Measurements from ENCODE around the gene KHSRP. TPM values are rescaled to one million over a fixed set of nuclear protein-coding genes. Genes with fewer than 3 reads are reported as not detected.

KHSRP gene
- total RNA-seq, 1 donor = 65.9 TPM

DNA sequence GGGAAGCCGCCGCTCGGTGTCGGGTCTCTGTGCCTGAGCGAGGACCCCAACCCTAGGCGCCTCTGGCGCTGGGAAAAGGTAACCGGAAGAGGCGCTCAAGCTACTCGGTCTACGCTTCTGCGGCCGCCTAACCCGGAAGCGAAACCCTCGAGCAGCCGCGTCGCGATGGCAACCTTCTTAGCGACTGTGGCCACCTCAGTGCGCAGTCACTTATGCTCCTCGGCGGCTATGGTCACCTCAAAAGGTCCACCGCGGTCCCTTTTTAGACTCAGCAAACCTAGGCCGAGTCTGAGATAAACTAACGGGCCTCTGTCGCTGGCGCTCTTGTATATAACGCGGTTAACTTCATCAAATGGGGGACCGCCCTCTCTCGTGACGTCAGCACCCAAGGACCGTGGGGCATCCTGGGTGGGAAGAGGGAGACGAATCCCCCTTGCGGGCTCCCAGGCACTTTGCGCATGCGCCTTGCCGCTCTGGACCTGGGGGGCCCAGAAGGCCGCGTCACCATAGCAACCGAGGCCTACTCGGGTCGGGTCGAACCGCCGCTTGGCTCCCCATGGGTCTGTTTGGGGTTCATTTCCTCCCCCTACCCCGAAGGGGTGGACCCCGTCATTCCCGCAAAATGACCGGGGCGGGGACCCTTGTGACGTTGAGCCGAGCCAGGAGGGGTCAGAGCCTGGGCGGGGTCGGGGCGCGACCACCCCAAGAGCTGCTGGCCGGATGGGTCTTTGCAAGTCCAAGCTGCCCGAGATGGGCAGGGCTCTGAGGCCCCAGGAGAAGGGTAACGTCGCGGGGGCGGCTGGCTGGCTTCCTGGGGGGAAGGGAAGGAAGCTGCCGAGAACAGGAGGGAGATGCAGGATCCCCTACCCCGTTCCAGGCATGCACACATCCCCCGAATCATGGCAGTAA, 31.3 kb downstream of the KHSRP start, which contains the start of gene GTF2F1:
Gene GTF2F1 (minus strand): TSS at position 91 of the 909 bp plus-strand sequence. CDS start 169 bp downstream, outside the sequence.
- peaks cover 19% of the 10 kb centered on the region for H3K4me1 ChIP-seq (ENCODE audit: insufficient read depth, low read length)
- H3K9me3 ChIP-seq (ENCODE audit: low read depth, low read length) = no peaks in the 10 kb centered on the region
- no peaks in the 10 kb centered on the region for H3K27me3 ChIP-seq (ENCODE audit: insufficient read depth, low read length)
- H3K4me3 ChIP-seq (ENCODE audit: low read length) = peak within 1 kb of the TSS; percentile 88

DNA sequence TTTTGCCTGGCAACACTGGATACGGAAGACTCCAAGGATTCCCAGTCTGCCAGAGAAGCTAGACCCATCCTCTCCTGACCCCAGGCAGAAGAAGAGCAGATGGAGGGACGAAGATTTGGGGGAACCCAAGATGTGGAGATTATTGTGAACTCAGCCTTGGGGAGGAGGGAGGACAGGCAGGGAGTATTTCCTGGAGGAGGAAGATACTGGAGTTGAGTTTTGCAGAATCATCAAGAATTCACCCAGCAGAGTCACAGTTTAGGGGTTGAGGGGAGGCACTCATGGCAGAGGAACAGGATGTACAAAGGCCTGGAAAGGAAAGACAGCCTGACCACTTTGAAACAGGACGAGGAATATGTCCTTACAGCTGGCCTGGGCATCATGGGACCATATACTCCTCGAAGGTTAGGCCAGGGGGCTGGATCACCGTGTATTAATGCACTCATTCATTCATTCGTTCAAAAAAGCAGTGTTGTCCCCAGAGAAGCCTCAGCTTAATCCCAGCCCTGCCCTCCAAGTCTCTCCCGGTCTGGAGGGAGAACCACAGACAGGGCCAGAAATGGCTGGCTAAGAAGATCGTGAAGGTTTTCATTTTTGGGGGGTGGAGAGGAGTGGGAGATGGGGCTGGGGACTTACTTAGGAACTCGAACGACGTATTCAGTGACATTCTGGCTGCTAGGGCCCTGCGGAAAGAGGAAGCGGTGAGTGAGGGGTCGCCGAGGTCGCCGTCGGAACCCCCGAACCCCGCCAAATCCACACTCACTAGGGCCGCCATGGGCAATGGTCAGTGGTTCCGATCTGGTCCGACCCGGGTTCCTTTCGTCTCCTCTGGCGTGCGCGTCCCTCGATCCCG, 32.2 kb downstream of the KHSRP start:
- H3K4me3 ChIP-seq (ENCODE audit: low read length) = peak overlapping the region; percentile 88
- peaks cover 19% of the 10 kb centered on the region for H3K4me1 ChIP-seq (ENCODE audit: insufficient read depth, low read length)
- no peaks in the 10 kb centered on the region for H3K27me3 ChIP-seq (ENCODE audit: insufficient read depth, low read length)
- no peaks in the 10 kb centered on the region for H3K9me3 ChIP-seq (ENCODE audit: low read depth, low read length)

DNA sequence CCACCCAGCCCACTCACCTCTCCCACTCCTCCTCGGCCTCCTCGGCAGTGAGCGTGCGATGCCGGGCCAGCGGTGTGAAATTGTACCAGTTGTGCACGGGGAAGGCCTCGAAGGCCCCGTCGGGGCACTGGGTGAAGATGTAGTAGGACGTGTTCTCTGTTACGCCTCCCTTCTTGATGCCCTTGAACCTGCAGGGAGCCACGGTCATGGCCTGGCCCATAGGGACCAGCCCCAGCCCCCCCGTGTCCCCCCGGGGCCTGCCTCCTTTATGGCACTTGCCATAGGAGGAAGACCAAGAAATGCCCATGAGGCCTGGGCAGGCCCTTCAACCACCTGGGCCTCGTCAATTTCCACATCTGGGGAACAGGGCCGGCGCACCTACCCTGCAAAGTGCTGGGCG, 37.2 kb downstream of the KHSRP start:
- H3K4me3 ChIP-seq (ENCODE audit: low read length) = no peak overlapping the region
- H3K9me3 ChIP-seq (ENCODE audit: low read depth, low read length) = no peaks in the 10 kb centered on the region
- H3K27me3 ChIP-seq (ENCODE audit: insufficient read depth, low read length) = no peaks in the 10 kb centered on the region

DNA sequence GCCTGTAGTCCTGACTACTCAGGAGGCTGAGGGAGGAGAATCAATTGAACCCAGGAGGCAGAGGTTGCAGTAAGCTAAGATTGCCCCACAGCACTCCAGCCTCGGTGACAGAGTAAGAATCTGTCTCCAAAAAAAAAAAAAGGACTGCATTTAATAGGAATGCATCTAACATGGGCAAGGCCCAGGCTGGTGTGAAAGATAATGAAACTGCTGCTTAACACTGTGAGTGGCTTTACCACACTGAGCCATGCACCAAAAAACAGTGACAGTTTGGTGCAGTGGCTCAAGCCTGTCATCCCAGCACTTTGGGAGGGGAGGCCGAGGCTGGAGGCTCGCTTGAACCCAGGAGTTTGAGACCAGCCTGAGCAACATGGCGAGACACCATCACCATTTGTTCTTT, 40.2 kb downstream of the KHSRP start:
- H3K4me3 ChIP-seq (ENCODE audit: low read length) = no peak overlapping the region
- H3K4me1 ChIP-seq (ENCODE audit: insufficient read depth, low read length) = no peaks in the 10 kb centered on the region
- H3K27me3 ChIP-seq (ENCODE audit: insufficient read depth, low read length) = no peaks in the 10 kb centered on the region
- no peaks in the 10 kb centered on the region for H3K9me3 ChIP-seq (ENCODE audit: low read depth, low read length)

More for the DNA sequence above, 37.2 kb downstream of the KHSRP start:
- H3K4me1 ChIP-seq (ENCODE audit: insufficient read depth, low read length) = peaks cover 9% of the 10 kb centered on the region

DNA sequence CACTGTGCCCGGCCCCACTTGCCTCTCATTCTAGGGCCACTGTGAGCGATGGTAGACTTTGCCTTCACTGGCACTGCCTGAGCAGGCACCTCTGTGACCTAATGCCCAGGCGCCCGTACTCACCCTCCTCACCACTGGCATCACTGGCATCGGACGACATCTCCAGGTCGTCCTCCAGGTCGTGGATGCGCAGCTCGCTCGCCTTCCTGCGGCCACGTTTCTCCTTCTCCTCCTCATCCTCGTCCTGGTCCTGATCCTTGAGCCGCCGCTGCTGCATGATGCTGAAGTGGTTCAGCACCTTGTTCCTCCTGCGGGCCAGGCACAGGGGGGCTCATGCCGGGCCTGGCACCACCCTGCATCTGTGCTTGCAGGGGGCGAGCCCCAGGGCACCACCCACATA, 41.4 kb downstream of the KHSRP start:
- no peaks in the 10 kb centered on the region for H3K27me3 ChIP-seq (ENCODE audit: insufficient read depth, low read length)

DNA sequence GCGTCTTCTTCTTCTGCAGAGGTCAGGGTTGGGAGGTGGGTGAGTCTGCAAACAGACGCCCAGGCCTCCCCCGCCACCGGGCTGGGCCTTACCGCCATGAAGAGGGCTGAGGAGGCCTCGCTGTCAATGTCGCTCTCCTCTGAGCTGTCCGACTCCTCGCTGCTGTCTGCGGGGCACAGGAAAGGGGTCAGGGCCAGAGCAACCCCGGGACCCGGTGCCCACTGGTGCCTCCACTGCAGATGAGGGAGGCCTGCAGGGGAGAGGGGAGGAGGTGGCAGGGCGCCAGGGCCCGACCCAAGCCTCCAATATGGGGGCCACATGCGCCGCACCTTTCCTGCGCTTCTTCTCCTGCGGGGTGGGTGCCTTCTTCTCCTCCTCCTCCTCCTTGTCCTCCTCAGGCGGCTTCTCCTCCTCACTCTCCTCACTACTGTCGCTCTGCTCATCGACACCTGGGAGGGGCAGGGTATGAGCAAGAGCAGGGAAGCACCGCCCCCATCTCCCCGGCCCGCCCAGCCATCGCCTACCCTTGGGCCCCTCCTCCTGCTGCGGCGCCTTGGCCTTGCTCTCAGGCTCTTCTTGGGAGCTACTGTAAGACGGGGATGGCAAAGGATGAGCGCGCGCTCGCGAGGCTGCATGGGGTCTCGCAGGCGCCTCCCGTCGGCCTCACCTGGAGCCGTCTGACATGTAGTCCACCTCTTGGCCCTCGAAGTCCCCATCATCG, 43.4 kb downstream of the KHSRP start:
- no peaks in the 10 kb centered on the region for H3K4me1 ChIP-seq (ENCODE audit: insufficient read depth, low read length)
- H3K4me3 ChIP-seq (ENCODE audit: low read length) = no peak overlapping the region
- no peaks in the 10 kb centered on the region for H3K27me3 ChIP-seq (ENCODE audit: insufficient read depth, low read length)
- no peaks in the 10 kb centered on the region for H3K9me3 ChIP-seq (ENCODE audit: low read depth, low read length)

More for the DNA sequence above, 41.4 kb downstream of the KHSRP start:
- no peak overlapping the region for H3K4me3 ChIP-seq (ENCODE audit: low read length)
- H3K9me3 ChIP-seq (ENCODE audit: low read depth, low read length) = no peaks in the 10 kb centered on the region
- no peaks in the 10 kb centered on the region for H3K4me1 ChIP-seq (ENCODE audit: insufficient read depth, low read length)

DNA sequence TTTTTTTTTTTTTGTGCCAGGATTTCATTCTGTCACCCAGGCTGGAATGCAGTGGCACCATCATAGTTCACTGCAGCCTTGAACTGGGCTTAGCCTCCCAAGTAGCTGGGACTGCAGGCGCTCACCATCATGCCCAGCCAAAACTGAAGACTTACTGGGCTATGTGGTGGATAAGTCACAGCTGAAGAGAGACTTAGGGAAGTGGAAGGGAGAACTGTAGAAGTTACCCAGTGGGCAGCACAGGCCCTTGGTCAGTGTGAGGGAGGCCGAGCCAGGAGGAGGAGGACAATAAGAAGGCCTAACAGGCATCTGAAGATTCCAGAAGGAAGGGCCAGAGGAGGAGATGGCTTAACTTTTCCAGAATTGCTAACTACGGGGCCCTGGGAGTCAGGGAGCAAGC, 44.9 kb downstream of the KHSRP start:
- Histone ChIP-seq H3K9me3 (ENCODE audit: low read depth, low read length) (no peaks in the 10 kb centered on the region), H3K27me3 (ENCODE audit: insufficient read depth, low read length) (no peaks in the 10 kb centered on the region), H3K4me1 (ENCODE audit: insufficient read depth, low read length) (no peaks in the 10 kb centered on the region), H3K4me3 (ENCODE audit: low read length) (no peak overlapping the region)

DNA sequence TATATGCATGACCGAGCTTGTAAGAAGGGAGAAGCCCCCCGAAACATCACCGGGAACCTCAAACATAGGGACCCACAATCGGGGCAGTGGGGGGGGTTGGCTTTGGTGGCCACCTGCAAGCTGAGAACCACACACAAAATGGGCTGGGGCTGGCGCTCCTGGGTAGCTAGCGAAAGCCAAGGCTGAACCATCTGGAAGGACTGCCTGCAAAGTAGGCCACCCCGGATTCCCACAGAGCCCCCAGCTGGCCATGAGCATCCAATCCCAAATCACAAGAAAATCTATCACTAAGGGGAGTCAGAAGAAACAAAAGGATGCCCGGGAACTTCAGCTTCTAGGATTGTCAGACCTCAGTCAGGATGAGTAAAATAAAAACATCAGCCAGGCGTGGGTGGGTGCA, 46.1 kb downstream of the KHSRP start:
- Histone ChIP-seq H3K4me3 (ENCODE audit: low read length) (no peak overlapping the region), H3K9me3 (ENCODE audit: low read depth, low read length) (no peaks in the 10 kb centered on the region), H3K4me1 (ENCODE audit: insufficient read depth, low read length) (peaks cover 7% of the 10 kb centered on the region), H3K27me3 (ENCODE audit: insufficient read depth, low read length) (no peaks in the 10 kb centered on the region)

DNA sequence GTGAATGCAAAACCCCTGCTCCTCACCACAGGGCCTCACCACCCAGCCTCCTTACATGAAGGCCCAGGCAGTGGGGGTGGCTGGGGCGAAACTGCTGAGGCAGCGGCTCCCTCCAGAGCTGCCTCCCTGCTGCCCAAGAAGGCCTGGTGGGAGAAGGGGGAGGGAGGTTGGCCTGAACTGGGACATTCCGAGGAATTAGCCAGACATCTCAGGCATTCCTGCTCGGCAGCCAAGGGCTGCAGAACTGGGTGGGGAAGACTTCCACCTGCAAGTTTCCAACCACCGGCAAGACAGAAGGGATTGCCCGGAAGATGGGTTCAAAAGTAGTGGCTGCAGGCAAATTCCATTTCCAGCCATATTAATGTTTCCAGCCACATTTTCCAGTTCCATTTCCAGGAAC, 46.6 kb downstream of the KHSRP start:
- Histone ChIP-seq H3K4me1 (ENCODE audit: insufficient read depth, low read length) (peaks cover 7% of the 10 kb centered on the region), H3K27me3 (ENCODE audit: insufficient read depth, low read length) (no peaks in the 10 kb centered on the region), H3K9me3 (ENCODE audit: low read depth, low read length) (no peaks in the 10 kb centered on the region), H3K4me3 (ENCODE audit: low read length) (no peak overlapping the region)

DNA sequence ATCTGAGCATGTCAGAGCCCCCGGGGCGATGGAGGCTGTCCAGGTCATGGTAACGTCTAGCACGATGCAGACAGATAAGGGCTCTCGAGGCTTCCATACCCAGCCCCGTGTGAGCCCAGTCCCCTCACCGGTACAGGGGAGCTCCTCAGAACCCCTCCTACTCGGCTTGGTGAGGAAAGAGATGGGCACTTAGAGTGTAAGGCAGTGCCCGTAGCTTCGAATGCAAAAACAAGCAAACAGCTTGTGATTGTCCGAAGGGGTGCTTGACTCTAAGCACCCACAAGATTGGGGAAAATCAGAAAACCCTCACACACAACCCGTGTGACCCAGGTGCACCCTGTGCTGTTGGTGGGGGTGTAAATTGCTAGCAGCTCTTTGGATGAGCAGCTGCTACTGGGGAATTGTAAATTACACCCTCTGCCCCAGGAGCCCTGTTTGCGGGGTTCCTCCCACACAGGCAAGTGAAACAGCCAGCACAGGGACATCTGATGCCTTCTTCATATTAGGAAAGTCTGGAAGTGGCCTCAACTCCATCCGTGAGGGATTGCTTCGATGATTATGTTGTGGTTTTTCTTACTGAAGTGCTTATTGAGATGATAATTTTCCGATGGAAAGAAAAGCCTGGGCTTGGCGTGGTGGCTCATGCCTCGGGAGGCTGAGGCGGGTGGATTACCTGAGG, 48.0 kb downstream of the KHSRP start:
- Histone ChIP-seq H3K4me1 (ENCODE audit: insufficient read depth, low read length) (peaks cover 13% of the 10 kb centered on the region), H3K4me3 (ENCODE audit: low read length) (no peak overlapping the region), H3K27me3 (ENCODE audit: insufficient read depth, low read length) (no peaks in the 10 kb centered on the region), H3K9me3 (ENCODE audit: low read depth, low read length) (no peaks in the 10 kb centered on the region)

DNA sequence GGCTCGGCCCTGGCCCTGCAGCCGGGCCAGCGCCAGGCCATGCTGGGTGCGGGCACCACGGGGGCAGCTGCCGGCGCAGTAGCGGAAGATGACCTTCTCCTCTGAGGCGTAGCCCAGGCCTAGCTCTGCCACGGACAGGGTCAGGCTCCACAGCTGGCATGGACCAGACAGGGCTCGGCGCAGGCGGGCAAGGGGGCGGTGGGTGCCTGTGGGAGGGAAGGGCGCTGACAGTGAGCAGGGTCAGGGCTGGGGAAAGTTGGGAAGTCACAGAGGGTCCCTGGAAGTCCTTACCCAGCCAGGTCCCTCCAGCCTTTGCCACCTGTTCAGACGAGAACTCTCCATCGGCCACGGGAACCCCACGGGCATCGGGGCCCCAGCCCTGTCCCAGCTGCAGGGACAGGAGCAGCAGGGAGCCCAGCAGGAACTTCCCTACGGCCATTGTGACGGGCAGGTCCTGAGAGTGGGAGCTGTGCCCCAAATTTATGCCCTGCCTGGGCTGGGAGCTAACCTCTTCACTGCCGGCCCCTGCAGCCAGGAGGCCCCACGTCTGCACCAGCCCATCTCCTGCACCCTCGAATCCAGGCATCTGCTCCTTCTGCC, 49.1 kb downstream of the KHSRP start, which contains the start of gene PSPN:
Gene PSPN (minus strand): TSS at position 523 of the 600 bp plus-strand sequence. CDS start 84 bp downstream, at position 439.
- Histone ChIP-seq H3K9me3 (ENCODE audit: low read depth, low read length) (no peaks in the 10 kb centered on the region), H3K4me3 (ENCODE audit: low read length) (no peak within 1 kb of the TSS), H3K4me1 (ENCODE audit: insufficient read depth, low read length) (peaks cover 13% of the 10 kb centered on the region), H3K27me3 (ENCODE audit: insufficient read depth, low read length) (no peaks in the 10 kb centered on the region)

DNA sequence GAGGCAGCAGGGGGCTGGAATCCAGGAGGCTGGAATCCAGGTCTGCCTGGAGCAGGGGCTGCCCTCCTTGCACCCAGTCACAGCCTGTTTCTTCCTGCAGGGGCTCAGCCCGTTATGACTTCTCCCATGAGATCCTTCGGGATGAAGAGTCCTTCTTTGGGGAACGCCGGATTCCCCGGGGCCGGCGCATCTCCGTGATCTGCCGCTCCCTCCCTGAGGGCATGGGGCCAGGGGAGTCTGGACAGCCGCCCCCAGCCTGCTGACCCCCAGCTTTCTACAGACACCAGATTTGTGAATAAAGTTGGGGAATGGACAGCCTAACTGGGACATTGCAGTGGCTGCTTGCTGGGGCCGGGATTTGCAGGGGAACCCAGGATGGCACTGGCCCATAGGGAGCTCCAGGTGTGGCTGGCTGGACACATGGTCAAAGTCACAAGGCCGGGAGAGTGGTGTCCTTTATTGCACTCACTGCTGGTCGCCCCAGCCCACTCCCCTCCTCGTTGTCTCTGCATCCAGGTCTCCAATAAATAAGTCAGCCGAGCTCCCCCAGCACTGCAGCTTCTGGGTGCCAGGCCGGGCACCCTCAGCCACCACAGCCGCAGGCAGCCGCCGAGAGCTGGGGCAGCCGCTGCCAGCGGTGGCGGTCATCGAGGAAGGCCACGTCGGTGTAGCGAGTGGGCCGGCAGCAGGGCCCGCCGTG, 49.8 kb downstream of the KHSRP start:
- Histone ChIP-seq H3K4me3 (ENCODE audit: low read length) (no peak overlapping the region), H3K9me3 (ENCODE audit: low read depth, low read length) (no peaks in the 10 kb centered on the region), H3K27me3 (ENCODE audit: insufficient read depth, low read length) (no peaks in the 10 kb centered on the region), H3K4me1 (ENCODE audit: insufficient read depth, low read length) (peaks cover 13% of the 10 kb centered on the region)

DNA sequence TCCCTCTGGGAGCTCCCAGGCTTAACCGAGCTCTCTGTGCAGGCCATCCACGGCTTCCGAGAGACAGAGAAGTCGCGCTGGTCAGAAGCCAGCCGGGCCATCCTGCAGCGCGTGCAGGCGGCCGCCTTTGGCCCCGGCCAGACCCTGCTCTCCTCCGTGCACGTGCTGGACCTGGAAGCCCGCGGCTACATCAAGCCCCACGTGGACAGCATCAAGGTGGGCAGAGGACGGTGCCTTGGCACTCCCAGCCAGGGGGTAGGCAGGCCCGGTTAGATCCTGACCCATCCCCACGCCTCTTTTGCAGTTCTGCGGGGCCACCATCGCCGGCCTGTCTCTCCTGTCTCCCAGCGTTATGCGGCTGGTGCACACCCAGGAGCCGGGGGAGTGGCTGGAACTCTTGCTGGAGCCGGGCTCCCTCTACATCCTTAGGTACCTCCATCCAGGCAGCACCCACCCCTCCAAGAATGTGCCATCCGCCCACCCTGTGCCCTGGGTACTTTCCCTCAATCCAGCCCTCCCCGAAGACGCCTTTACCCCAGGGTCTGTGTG, 50.4 kb downstream of the KHSRP start:
- Histone ChIP-seq H3K27me3 (ENCODE audit: insufficient read depth, low read length) (no peaks in the 10 kb centered on the region), H3K9me3 (ENCODE audit: low read depth, low read length) (no peaks in the 10 kb centered on the region), H3K4me3 (ENCODE audit: low read length) (no peak overlapping the region), H3K4me1 (ENCODE audit: insufficient read depth, low read length) (peaks cover 13% of the 10 kb centered on the region)

Measured in mononuclear cell (primary cell).